OCI-LY1 (cell line): ENCODE data around the gene REC114.

Experiments used
- H2AFZ ChIP-seq: fragments of 200-600 bp; sonication (generic), shearing (Covaris generic); 2 replicates; pipeline ENCODE4 v1.6.0; 2014; ENCODE audit warnings: antibody characterized with exemption, mild to moderate bottlenecking, low read length
- H3F3A ChIP-seq: fragments of 200-600 bp; sonication (generic), shearing (Covaris generic); 2 replicates; pipeline ENCODE4 v1.6.0; 2014; ENCODE audit warnings: mild to moderate bottlenecking, antibody characterized with exemption, low read length, moderate library complexity; ENCODE audit not compliant: insufficient read depth
- H3K27ac ChIP-seq: fragments of 200-600 bp; sonication (generic); 2 replicates; pipeline ENCODE4 v1.5.1; 2014; ENCODE audit warnings: low read length, mixed run types, mild to moderate bottlenecking, low read depth; ENCODE audit not compliant: poor library complexity, severe bottlenecking
- H3K27me3 ChIP-seq: fragments of 200-600 bp; sonication (generic); 2 replicates; pipeline ENCODE4 v1.6.0; 2014; ENCODE audit warnings: antibody characterized with exemption, mild to moderate bottlenecking, low read length, moderate library complexity; ENCODE audit not compliant: insufficient read depth
- H3K36me3 ChIP-seq: fragments of 200-600 bp; sonication (generic); 2 replicates; pipeline ENCODE4 v1.6.1; 2014; ENCODE audit warnings: mild to moderate bottlenecking, antibody characterized with exemption, low read length, moderate library complexity, mixed read lengths; ENCODE audit not compliant: insufficient read depth
- H3K4me1 ChIP-seq: fragments of 200-600 bp; sonication (generic); 2 replicates; pipeline ENCODE4 v1.5.1; 2014; ENCODE audit warnings: mild to moderate bottlenecking, low read length, moderate library complexity; ENCODE audit not compliant: insufficient read depth, severe bottlenecking
- H3K4me2 ChIP-seq: fragments of 200-600 bp; sonication (generic), shearing (Covaris generic); 2 replicates; pipeline ENCODE4 v1.6.1; 2014; ENCODE audit warnings: low read length
- H3K4me3 ChIP-seq: fragments of 200-600 bp; sonication (generic); 2 replicates; pipeline ENCODE4 v1.5.1; 2014; ENCODE audit warnings: low read length, low read depth, mild to moderate bottlenecking, mixed read lengths; ENCODE audit not compliant: poor library complexity, severe bottlenecking
- H3K79me2 ChIP-seq: fragments of 200-600 bp; shearing (Covaris generic); 2 replicates; pipeline ENCODE4 v1.6.1; 2016; ENCODE audit warnings: mixed run types, low read length, mixed read lengths; ENCODE audit not compliant: insufficient read depth
- H3K9ac ChIP-seq: fragments of 200-600 bp; sonication (generic), shearing (Covaris generic); 2 replicates; pipeline ENCODE4 v1.6.1; 2014; ENCODE audit warnings: mild to moderate bottlenecking, low read length, mixed read lengths
- H3K9me2 ChIP-seq: fragments of 200-600 bp; sonication (generic), shearing (Covaris generic); 2 replicates; pipeline ENCODE4 v1.6.1; 2014; ENCODE audit warnings: low read depth, mild to moderate bottlenecking, low read length, mixed read lengths
- H3K9me3 ChIP-seq: fragments of 200-600 bp; shearing (Covaris generic); 2 replicates; pipeline ENCODE4 v1.6.1; 2014; ENCODE audit warnings: low read length, mixed read lengths
- H4K20me1 ChIP-seq: fragments of 200-600 bp; sonication (generic), shearing (Covaris generic); 2 replicates; pipeline ENCODE4 v1.6.0; 2016; ENCODE audit warnings: mild to moderate bottlenecking, low read length; ENCODE audit not compliant: insufficient read depth
- CTCF ChIP-seq: fragments of 200-600 bp; sonication (generic), shearing (Covaris generic); IDR thresholded peaks from 2 replicates; pipeline ENCODE4 v1.5.1; 2017; ENCODE audit warnings: mild to moderate bottlenecking, antibody characterized with exemption, low read length, moderate library complexity, mixed read lengths
- EZH2 ChIP-seq: fragments of 200-600 bp; sonication (generic), shearing (Covaris generic); IDR thresholded peaks from 2 replicates; pipeline ENCODE4 v1.8.0; 2017; ENCODE audit warnings: borderline replicate concordance, mixed run types, mild to moderate bottlenecking, antibody characterized with exemption, low read length, moderate library complexity, mixed read lengths

Gene REC114

GRCh38 chr15:73436613-73437012 is 6.4 kb upstream of the REC114 start:
- TF ChIP-seq CTCF (no peak), EZH2 (no peak)

GRCh38 chr15:73437543-73438109 is 5.3 kb upstream of the REC114 start:
- no peaks in the 10 kb centered on the region for H3K9me2 ChIP-seq
- H3K27me3 ChIP-seq = no peaks in the 10 kb centered on the region
- no peak overlapping the region for H3K9ac ChIP-seq
- H4K20me1 ChIP-seq = no peaks in the 10 kb centered on the region
- no peaks in the 10 kb centered on the region for H3K9me3 ChIP-seq
- no peaks in the 10 kb centered on the region for H3K79me2 ChIP-seq
- H3K27ac ChIP-seq = no peak overlapping the region
- no peaks in the 10 kb centered on the region for H3K4me1 ChIP-seq
- no peaks in the 10 kb centered on the region for H3K36me3 ChIP-seq
- H3F3A ChIP-seq = no peaks in the 10 kb centered on the region
- H3K4me2 ChIP-seq = no peak overlapping the region
- no peak overlapping the region for H3K4me3 ChIP-seq
- TF ChIP-seq CTCF = no peak
- TF ChIP-seq EZH2 = no peak
- H2AFZ ChIP-seq = no peak overlapping the region

More at GRCh38 chr15:73436613-73437012, 6.4 kb upstream of the REC114 start:
- Histone ChIP-seq H3F3A (no peaks in the 10 kb centered on the region), H3K4me2 (no peak overlapping the region), H3K27me3 (no peaks in the 10 kb centered on the region), H3K27ac (no peak overlapping the region), H3K4me3 (no peak overlapping the region), H3K9me2 (no peaks in the 10 kb centered on the region), H3K4me1 (no peaks in the 10 kb centered on the region), H4K20me1 (no peaks in the 10 kb centered on the region), H3K9me3 (no peaks in the 10 kb centered on the region), H3K79me2 (no peaks in the 10 kb centered on the region), H3K36me3 (no peaks in the 10 kb centered on the region), H3K9ac (no peak overlapping the region), H2AFZ (no peak overlapping the region)

- Histone ChIP-seq H3K36me3 (no peaks in the 10 kb centered on the region), H3F3A (no peaks in the 10 kb centered on the region), H2AFZ (no peak overlapping the region), H3K79me2 (no peaks in the 10 kb centered on the region), H3K9me3 (no peaks in the 10 kb centered on the region), H3K27ac (no peak overlapping the region), H3K4me2 (no peak overlapping the region), H4K20me1 (no peaks in the 10 kb centered on the region), H3K27me3 (no peaks in the 10 kb centered on the region), H3K4me1 (no peaks in the 10 kb centered on the region), H3K9me2 (no peaks in the 10 kb centered on the region), H3K4me3 (no peak overlapping the region), H3K9ac (no peak overlapping the region)
- TF ChIP-seq CTCF (no peak), EZH2 (no peak)
Measured at GRCh38 chr15:73438651-73439050, 4.3 kb upstream of the REC114 start.
